C4-2B (cell line): ENCODE results near the gene P2RX6.
"Not testable (repeated sequence)": the region's sequence is repeated elsewhere in the genome, so short reads cannot be mapped to it uniquely, and the experiment has no call there.

ENCODE experiments used
- H3K27ac ChIP-seq: fragments of 450-650 bp; 2 replicates; pipeline ENCODE4 v1.5.1; 2017
- CTCF ChIP-seq: fragments of 450-650 bp; conservative IDR thresholded peaks from 2 replicates; pipeline ENCODE4 v1.5.1; 2017; ENCODE audit warnings: mild to moderate bottlenecking
- ZFX ChIP-seq: fragments of 450-650 bp; IDR thresholded peaks from 2 replicates; pipeline ENCODE4 v1.6.1; 2017

The P2RX6 gene

GRCh38 chr22:21068681-21069276, 53.8 kb downstream of the P2RX6 start:
- TF ChIP-seq CTCF (no peak), ZFX (no peak)
- H3K27ac ChIP-seq: no peak overlapping the region

GRCh38 chr22:21069375-21069774, 54.4 kb downstream of the P2RX6 start:
- no peak overlapping the region for H3K27ac ChIP-seq
- TF ChIP-seq ZFX (no peak), CTCF (no peak)

- TF ChIP-seq CTCF (no peak), ZFX (no peak)
Observed at GRCh38 chr22:21070690-21071615, 56.0 kb downstream of the P2RX6 start.

DNA sequence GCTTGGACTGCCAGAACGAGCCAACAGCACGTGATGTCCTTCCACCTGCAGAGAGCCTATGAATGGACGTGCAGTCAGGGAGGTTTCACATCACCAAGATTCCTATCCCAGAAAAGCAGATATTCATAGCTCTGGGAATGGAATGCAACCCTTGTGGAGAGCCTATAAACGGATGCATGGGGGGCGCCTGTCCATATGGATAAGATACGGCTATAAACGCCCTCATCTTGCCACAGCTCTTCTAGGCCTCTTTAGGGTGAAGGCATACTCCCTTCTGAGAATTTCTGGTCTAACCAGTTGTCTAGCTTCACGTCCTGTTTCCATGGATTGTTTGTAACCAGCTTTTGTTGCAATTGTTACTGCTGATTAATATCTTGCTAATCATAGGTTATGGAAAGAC, 56.8 kb downstream of the P2RX6 start:
- H3K27ac ChIP-seq: not testable (repeated sequence)

More at GRCh38 chr22:21070690-21071615, 56.0 kb downstream of the P2RX6 start:
- no peak overlapping the region for H3K27ac ChIP-seq

- no peak overlapping the region for H3K27ac ChIP-seq
- TF ChIP-seq ZFX (no peak), CTCF (no peak)
Observed at GRCh38 chr22:21073023-21073422, 58.1 kb downstream of the P2RX6 start.

GRCh38 chr22:21073482-21073881, 58.5 kb downstream of the P2RX6 start:
- TF ChIP-seq CTCF (no peak), ZFX (no peak)
- no peak overlapping the region for H3K27ac ChIP-seq

DNA sequence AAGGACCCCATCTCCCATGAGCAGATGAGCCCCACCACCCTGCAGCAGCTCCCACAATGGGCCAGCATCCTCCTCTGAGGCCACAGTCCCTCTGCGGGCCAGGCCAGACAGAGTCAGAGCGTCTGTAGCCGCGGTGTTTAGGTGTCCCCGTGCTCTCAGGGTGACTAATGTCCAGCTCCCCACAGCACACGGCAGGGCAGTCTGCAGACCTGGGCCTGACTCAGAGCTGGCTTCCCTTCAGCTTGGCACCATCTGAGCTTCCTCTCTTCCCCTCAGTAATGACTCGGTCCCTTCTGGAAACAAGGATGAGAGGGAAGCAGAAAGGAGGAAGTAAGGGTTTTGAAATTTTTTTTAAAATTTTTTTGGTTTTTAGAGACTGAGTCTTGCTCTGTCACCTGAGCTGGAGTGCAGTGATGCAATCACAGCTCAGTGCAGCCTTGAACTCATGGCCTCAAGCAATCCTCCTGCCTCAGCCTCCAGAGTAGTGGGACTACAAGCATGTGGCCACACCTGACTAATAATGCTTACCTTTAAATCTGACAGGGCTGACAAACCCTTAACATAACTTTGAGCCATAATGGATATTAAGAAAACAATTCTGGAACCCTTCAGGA, 59.2 kb downstream of the P2RX6 start:
- no peak overlapping the region for H3K27ac ChIP-seq
- TF ChIP-seq ZFX: no peak
- no peak for TF ChIP-seq CTCF
